ENCODE measurements around the gene PRKCA.
A peak's percentile ranks its signal among the peaks of the same experiment; 100 is the strongest.

PRKCA gene

DNA sequence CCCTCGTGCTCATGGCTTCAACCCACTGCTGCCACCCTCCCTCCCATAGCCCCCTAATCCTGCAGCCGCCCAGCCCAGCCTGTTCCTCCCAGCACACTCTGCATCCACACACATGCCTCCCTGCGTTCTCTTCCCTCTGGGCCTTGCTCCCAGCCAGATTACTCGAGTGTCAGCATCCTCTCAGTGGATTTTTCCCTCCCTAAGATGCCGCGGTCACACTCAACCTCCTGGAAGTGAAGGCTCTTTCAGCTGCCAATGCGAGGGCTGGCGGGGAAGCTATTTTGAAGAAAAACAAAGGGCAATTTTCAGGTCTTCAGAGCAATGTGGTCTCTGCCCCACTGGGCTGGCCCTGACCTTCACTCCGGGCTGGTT, 509.3 kb downstream of the PRKCA start:
- DNase-seq (ENCODE audit: low read depth), result no peak

- no peak for DNase-seq (ENCODE audit: low read depth)
Measured at GRCh38 chr17:66812571-66812970, 510.2 kb downstream of the PRKCA start.

GRCh38 chr17:66813296-66813695, 510.9 kb downstream of the PRKCA start:
- DNase-seq (ENCODE audit: low read depth), result no peak

- no peak for DNase-seq (ENCODE audit: low read depth)
Measured at GRCh38 chr17:66814026-66814425, 511.6 kb downstream of the PRKCA start.

DNA sequence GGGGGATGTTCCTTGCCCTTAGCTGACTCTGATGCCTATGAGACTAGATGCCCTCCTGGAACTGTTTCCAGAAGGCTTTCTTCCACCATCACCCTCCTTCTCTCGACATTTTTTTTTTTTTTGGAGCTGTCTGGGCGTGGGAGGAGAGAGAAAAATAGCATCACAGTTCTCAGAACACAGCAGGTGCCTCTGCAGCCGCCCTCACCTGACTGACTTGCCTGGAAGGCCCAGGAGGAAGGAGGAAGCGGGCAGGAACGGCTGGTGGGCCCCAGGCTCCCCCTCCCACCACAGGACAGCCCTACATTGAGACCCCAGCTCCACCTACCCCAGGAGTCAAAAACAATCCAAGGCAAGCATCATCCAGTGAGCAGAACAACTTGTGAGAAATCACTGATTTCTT, 512.2 kb downstream of the PRKCA start:
- no peak for DNase-seq (ENCODE audit: low read depth)

GRCh38 chr17:66817750-66818149, 515.3 kb downstream of the PRKCA start:
- no peak for DNase-seq (ENCODE audit: low read depth)

DNA sequence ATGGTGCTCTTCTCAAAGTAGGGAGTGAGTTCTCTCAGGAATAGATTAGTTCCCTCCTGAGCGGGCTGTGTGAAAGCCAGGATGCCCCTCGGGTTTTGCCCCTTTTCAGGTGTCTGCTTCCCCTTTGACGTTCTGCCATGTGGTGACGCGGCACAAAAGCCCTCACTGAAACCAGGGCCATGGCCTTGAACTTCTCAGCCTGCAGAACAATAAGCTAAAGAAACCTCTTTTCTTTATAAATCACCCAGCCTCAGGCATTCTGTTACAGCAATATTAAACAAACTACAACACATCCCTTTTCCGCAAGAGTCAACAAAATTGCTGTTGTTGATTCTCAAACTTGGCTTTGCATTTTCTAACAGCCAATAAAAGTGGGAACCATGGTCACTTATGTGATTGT, 517.1 kb downstream of the PRKCA start:
- no peak for DNase-seq (ENCODE audit: low read depth)

GRCh38 chr17:66822009-66822408, 519.6 kb downstream of the PRKCA start:
- DNase-seq (ENCODE audit: low read depth), result no peak

DNA sequence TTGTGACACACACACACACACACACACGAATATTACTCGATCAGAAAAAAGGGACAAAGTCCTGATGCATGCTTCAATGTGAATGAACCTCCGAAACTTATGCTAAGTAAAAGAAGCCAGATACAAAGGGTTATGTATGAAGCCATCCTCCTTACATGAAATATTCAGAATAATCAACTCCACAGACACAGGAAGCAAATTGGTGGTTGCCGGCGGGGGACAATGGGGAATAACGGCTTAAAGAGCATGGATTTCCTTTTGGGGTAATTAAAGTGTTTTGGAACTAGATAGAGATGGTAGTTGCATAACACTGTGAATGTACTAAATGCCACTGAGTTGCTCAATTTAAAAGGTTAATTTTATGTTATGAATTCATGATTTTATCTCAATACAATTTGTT, 524.4 kb downstream of the PRKCA start:
- no peak for DNase-seq (ENCODE audit: low read depth)

- peak; percentile 5 for DNase-seq (ENCODE audit: low read depth)
Measured at GRCh38 chr17:66829386-66829864, 527.0 kb downstream of the PRKCA start.

DNA sequence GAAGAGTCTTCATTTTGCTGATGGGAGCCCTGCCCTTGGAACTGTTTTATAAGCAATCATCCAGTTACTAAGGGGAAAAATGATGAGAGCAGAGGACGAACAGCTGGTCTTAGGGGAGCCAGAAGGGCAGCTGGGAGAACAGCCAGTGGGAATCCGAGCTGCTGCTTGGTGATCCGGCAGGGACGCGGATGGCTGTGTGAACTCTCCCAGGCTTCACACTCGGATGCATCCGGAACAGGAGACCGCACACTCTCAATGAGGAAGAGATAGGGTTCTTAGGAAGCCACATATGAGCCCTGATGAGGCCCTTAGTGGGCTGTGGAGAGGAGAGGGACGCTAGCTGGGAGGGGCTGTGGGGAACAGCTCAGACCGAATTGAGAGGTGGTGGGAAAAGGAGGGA, 527.5 kb downstream of the PRKCA start:
- no peak for DNase-seq (ENCODE audit: low read depth)

GRCh38 chr17:66830451-66830850, 528.0 kb downstream of the PRKCA start:
- no peak for DNase-seq (ENCODE audit: low read depth)

DNA sequence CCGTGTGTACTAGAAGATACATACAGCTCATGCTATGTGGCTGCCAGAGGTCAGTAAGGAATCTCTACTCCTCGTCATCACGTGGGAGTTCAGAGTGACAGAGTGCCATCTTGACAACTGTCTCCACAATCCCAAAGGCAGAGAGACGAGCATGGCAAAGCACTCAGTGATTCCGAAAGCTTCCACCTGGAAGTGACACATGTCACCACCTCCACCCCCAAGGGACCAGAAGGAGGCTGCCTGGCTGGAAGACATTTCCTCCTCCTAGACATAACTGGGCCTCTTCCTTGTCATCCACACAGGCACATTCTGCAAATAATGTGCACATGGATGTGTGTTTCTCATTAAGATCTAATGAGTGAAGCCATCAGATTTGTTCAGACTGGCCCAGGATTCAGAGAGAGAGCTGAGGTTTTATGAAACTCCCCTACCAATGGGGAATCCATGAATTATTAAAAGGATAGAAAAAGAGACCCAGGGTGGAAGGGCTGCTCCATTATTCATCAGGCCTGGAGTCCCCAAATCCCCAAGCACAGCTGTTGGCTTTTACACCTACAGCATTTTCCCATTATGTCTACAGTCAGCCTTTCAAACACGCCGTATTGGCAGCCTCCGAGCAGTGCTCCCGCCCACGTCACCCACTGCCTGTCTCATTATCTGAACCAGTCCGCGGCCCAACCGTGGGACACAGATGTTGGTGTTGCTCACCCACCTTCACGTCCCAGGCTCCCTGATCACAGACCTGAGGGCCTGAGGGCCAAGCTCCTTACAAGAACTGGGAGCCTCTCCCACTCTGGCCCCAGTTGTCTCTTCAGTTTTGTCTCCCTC, 529.2 kb downstream of the PRKCA start:
- no peak for DNase-seq (ENCODE audit: low read depth)

- no peak for DNase-seq (ENCODE audit: low read depth)
Measured at GRCh38 chr17:66833201-66833600, 530.8 kb downstream of the PRKCA start.

- DNase-seq (ENCODE audit: low read depth), result no peak
Measured at GRCh38 chr17:66834426-66834918, 532.1 kb downstream of the PRKCA start.

GRCh38 chr17:66834919-66835454, 532.6 kb downstream of the PRKCA start, which contains the start of gene CACNG5:
TSS of gene CACNG5 (plus strand) at chr17:66835117. CDS start at chr17:66877333, 42,216 bp downstream.
- no peak for DNase-seq (ENCODE audit: low read depth)

DNA sequence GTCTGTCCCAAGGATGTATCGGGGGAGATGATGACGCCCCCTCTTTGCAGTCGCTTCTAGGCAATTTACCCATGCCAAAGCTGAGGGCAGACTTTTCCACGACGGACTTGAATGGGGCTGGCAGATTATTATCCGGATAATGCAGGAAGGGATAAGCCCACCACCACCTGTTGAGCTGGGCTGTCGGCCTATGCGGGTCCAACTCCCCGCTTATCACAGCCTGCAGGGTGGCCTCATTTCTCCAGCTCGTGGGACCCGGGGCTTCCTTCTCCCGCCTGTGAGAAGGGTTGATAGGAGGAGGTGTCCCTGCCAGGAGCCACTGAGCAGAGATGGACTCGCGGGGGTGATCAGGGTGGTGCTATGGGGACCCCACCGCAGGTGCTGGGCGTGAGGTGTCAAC, 533.1 kb downstream of the PRKCA start:
- DNase-seq (ENCODE audit: low read depth), result no peak

DNA sequence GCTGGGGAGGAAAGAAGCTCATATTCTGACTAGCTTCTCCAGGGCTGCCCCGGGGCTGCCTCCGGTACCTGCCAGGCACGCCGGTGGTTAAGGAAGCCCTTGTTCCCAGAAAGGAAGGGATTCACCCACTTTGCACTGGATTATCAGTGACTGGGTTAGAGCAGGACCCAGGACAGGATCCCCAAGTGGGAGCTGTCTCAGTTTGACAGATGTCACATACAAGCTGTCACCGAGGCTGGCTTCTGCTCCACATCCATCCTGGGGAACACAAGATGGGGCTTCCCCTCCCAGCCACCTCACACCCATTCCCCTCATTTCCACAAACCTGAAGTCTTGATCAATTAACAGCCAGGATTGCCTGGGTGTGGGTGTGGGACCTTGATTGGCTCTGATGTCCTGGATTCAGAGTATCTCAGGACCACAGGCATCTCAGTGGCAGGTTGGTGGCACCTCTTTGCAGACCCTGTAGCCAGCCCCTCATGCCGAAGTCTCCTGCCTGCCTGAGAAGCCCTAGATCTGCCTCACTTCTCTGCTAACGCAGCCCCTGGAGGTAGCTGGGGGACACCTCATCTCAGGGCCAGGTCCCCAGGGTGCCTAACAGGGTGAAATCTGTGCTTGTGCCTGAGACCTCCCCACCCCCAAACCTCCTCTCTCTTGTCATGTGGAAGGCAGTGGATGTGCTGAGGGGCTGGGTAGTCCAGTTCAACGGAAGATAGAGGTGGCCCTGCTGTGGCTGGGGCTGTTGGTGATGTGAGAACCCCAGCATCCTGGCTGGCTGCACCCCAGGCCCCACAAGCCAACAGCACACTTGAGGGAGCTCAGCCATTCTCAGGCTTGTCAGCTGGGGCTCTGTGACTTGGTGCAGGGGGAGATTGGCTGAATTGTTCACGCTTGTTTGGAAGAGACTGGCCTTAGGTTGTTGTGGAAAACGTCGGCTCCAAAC, 533.9 kb downstream of the PRKCA start:
- DNase-seq (ENCODE audit: low read depth), result no peak

- no peak for DNase-seq (ENCODE audit: low read depth)
Measured at GRCh38 chr17:66837226-66837625, 534.8 kb downstream of the PRKCA start.

DNA sequence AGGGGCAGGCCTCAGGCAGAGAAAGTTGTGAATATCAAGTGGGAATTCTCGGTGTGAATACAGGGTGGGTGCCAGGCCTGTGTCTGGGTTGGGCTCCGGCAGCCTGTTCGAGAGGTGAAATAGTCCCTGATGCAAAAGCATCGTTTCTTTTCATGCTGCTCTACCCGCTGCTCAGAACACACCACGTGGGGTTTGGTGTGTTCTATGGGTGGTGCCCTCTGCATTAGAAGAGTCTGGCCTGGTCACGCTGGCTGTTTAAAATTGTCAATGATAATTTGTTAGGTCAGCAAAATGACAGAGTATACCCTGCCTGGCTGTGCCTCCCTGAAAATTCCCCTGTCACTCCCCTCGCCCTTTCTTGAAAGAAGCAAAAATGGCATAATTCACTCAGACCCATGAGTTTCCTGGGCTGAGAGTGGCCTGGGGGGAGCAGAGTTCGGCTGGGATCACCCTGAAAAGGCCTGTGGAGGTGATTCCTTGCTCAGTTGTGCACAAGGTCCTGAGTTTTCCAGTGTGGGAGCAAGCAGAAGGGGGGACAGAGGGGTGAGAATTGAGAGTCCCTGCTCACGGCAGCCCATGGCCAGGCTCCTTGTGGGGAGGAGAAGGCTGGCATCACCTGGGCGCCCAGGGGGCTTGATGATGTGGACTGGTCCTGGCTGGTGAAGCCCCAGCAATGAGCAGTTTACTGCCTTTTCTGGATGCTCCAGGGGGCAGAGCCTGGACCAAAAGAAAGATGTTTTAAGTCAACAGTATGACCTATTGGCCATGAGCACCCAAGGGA, 535.7 kb downstream of the PRKCA start:
- no peak for DNase-seq (ENCODE audit: low read depth)

DNA sequence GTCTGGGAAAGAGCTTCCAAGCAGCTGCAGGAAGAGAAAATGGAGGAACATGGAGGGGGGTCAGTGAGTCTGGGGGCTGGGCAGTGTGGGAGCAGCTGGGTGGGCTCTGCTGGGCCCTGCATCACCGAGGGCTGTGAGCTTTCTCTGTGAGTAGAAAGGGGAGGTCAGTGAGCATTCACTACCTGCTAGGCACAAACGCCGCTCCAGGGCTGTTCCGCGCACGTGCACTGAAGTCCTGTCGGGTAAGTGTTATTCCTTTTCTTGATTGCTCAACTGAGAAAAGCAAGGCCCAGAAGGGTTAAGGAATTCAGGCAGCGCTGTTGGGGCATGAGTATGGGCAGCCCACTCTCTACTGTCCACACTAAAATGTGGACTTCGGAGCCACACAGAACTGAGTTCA, 537.2 kb downstream of the PRKCA start:
- no peak for DNase-seq (ENCODE audit: low read depth)

DNA sequence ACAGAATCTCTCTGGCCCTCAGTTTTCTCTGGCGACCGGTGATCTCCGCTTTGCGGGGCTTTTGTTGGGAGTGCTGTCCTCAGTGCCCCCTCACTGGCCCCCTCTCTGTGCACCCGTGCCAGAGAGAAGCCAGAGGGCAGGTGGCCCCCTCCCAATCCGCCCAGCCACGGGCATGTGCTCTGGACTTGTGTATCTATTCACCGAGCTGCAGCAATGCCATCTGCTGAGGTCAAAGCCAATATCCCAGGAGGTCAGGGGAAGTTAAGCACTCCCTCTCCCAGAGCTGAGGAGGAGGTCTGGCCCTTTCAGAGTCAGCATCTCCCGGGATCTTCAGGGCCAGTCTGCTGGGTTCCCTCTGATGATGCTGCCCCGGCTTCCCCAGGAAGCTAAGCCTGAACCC, 537.6 kb downstream of the PRKCA start:
- no peak for DNase-seq (ENCODE audit: low read depth)
